ENCODE measurements around the gene ASIC4. TPM values are rescaled to one million over a fixed set of nuclear protein-coding genes. Genes with fewer than 3 reads are reported as not detected.

ASIC4 gene
- total RNA-seq, 1 experiment from 2014 or later = 2.1 TPM

DNA sequence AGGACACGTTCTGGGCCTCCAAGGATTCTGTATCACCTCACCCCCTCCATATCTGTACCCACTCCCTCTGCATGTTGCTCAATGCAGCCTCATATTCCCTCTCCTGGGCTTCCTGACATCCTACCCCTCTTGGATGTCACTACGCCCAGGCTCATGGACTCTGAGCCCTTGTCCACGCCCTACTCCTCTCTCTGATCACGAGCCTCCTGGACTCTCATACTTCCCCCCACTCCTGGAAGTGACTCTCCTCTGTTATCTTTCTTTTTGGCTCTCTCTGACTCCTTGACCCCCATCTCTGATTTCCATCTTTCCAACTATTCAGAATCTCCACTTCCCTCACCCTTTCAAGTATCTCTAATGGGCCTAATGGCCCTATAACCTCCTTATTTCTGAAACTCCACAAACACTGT lies 31.7 kb downstream of the ASIC4 start:
- POLR2A ChIA-PET = interaction anchor here (0.6 kb wide), 1 partner anchor 103 kb away, joined by 3 read pairs; no protein-coding TSS in a partner anchor
- CTCF ChIA-PET = no interaction called here
- RAD21 ChIA-PET (ENCODE audit: low non-redundant PET in 1 of 2, low total read pairs in 2 of 2, uncharacterized antibody in 2 of 2, unreplicated experiment in 2 of 2) = no interaction called here

DNA sequence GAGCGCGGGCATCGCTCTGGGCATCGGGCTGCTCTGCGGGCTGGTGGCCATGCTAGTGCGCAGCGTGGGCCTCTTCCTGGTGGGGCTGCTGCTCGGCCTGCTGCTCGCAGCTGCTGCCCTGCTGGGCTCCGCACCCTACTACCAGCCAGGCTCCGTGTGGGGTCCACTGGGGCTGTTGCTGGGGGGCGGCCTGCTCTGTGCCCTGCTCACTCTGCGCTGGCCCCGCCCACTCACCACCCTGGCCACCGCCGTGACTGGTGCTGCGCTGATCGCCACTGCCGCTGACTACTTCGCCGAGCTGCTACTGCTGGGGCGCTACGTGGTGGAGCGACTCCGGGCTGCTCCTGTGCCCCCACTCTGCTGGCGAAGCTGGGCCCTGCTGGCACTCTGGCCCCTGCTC lies 33.3 kb downstream of the ASIC4 start:
- H3K9me3 ChIP-seq (ENCODE audit: control insufficient read depth in 1 of 2, insufficient read depth in 1 of 2, low read depth in 1 of 2, low read length in 2 of 2) = no peaks in the 10 kb centered on the region
- ChIA-PET RAD21 (ENCODE audit: low non-redundant PET in 1 of 2, low total read pairs in 2 of 2, uncharacterized antibody in 2 of 2, unreplicated experiment in 2 of 2) (interaction anchor here in 1 of 2 experiments (0.6 kb wide), 1 partner anchor 160 kb away, joined by 3 read pairs; no protein-coding TSS in a partner anchor), CTCF (interaction anchor here (2.0 kb wide), 1 partner anchor 13 kb away, joined by 6 read pairs; no protein-coding TSS in a partner anchor), POLR2A (no interaction called here)
- H2AFZ ChIP-seq (ENCODE audit: low read depth, low read length, poor library complexity, severe bottlenecking) = no peak overlapping the region
- peaks cover 2 to 6% of the 10 kb centered on the region in 2 experiments; a peak in 1 of 4 replicates for H3K36me3 ChIP-seq (ENCODE audit: control insufficient read depth in 1 of 2, insufficient read depth in 2 of 2, low read length in 2 of 2)
- no peaks in the 10 kb centered on the region for H3K27me3 ChIP-seq (ENCODE audit: insufficient read depth, low read length)
- H3K4me3 ChIP-seq (replicated peaks in 1 of 2; ENCODE audit: low read depth in 1 of 2, low read length in 2 of 2) = no peak overlapping the region
- H3K9ac ChIP-seq (ENCODE audit: low read length) = no peak overlapping the region
- DNase-seq (ENCODE audit: low read depth, low spot score) = no peak
- intact Hi-C loops (cut with micrococcal nuclease) = no loop called here
- H3K79me2 ChIP-seq (ENCODE audit: insufficient read depth, low read length) = peaks cover 24% of the 10 kb centered on the region
- no peak overlapping the region for H3K4me2 ChIP-seq (ENCODE audit: low read length)
- TF ChIP-seq SIN3A (IDR thresholded peaks at IDR 0.05; ENCODE audit: low read depth) = no peak
- TF ChIP-seq FOSL1 (IDR thresholded peaks at IDR 0.05; ENCODE audit: low read depth) = no peak
- TF ChIP-seq JUND (IDR thresholded peaks at IDR 0.05) = no peak
- no peak for TF ChIP-seq ZNF274 (IDR thresholded peaks at IDR 0.05; ENCODE audit: low read depth, low read length)
- TF ChIP-seq POLR2AphosphoS5 (IDR thresholded peaks at IDR 0.05; ENCODE audit: low read depth, low read length) = no peak
- TF ChIP-seq ZFX (IDR thresholded peaks at IDR 0.05) = no peak
- TF ChIP-seq, protein P1, sequence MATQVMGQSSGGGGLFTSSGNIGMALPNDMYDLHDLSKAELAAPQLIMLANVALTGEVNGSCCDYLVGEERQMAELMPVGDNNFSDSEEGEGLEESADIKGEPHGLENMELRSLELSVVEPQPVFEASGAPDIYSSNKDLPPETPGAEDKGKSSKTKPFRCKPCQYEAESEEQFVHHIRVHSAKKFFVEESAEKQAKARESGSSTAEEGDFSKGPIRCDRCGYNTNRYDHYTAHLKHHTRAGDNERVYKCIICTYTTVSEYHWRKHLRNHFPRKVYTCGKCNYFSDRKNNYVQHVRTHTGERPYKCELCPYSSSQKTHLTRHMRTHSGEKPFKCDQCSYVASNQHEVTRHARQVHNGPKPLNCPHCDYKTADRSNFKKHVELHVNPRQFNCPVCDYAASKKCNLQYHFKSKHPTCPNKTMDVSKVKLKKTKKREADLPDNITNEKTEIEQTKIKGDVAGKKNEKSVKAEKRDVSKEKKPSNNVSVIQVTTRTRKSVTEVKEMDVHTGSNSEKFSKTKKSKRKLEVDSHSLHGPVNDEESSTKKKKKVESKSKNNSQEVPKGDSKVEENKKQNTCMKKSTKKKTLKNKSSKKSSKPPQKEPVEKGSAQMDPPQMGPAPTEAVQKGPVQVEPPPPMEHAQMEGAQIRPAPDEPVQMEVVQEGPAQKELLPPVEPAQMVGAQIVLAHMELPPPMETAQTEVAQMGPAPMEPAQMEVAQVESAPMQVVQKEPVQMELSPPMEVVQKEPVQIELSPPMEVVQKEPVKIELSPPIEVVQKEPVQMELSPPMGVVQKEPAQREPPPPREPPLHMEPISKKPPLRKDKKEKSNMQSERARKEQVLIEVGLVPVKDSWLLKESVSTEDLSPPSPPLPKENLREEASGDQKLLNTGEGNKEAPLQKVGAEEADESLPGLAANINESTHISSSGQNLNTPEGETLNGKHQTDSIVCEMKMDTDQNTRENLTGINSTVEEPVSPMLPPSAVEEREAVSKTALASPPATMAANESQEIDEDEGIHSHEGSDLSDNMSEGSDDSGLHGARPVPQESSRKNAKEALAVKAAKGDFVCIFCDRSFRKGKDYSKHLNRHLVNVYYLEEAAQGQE (IDR thresholded peaks at IDR 0.05; ENCODE audit: low read depth) = no peak
- no peak for TF ChIP-seq ZBTB33 (IDR thresholded peaks at IDR 0.05; ENCODE audit: extremely low read depth, insufficient replicate concordance, low read length)
- no peak for TF ChIP-seq YY1 (IDR thresholded peaks at IDR 0.05; ENCODE audit: extremely low read depth, insufficient replicate concordance, low read depth, low read length)
- TF ChIP-seq EGR1 (IDR thresholded peaks at IDR 0.05; ENCODE audit: low read depth) = no peak
- TF ChIP-seq ELF1 (IDR thresholded peaks at IDR 0.05; ENCODE audit: borderline replicate concordance, low read depth) = no peak
- no peak for TF ChIP-seq CEBPB (IDR thresholded peaks at IDR 0.05; ENCODE audit: low read depth)
- no peaks in the 10 kb centered on the region for H3K9me2 ChIP-seq (ENCODE audit: insufficient read depth)
- H4K20me1 ChIP-seq (ENCODE audit: insufficient read depth) = no peaks in the 10 kb centered on the region
- peaks cover 3 to 23% of the 10 kb centered on the region in 2 experiments; a peak in 3 of 4 replicates for H3K4me1 ChIP-seq (ENCODE audit: control insufficient read depth in 1 of 2, insufficient read depth in 2 of 2, low read length in 2 of 2)
- no peak overlapping the region for H3K27ac ChIP-seq (ENCODE audit: low read depth, low read length)
- no TSS peak for BruUV-seq (replicated peaks)
- no peak for ATAC-seq

More for the DNA sequence above, 31.7 kb downstream of the ASIC4 start:
- no TSS peak for BruUV-seq (replicated peaks)
- Histone ChIP-seq H3K27ac (ENCODE audit: low read depth, low read length) (no peak overlapping the region), H3K27me3 (ENCODE audit: insufficient read depth, low read length) (no peaks in the 10 kb centered on the region), H3K36me3 (ENCODE audit: control insufficient read depth in 1 of 2, insufficient read depth in 2 of 2, low read length in 2 of 2) (peaks cover 2 to 12% of the 10 kb centered on the region in 2 experiments; a peak in 2 of 4 replicates), H3K9ac (ENCODE audit: low read length) (no peak overlapping the region), H3K79me2 (ENCODE audit: insufficient read depth, low read length) (peaks cover 33% of the 10 kb centered on the region), H4K20me1 (ENCODE audit: insufficient read depth) (peaks cover 5% of the 10 kb centered on the region; the same call in 1 of the 2 replicates), H3K9me2 (ENCODE audit: insufficient read depth) (no peaks in the 10 kb centered on the region), H3K4me3 (replicated peaks in 1 of 2; ENCODE audit: low read depth in 1 of 2, low read length in 2 of 2) (no peak overlapping the region), H3K4me1 (ENCODE audit: control insufficient read depth in 1 of 2, insufficient read depth in 2 of 2, low read length in 2 of 2) (peaks cover 1 to 31% of the 10 kb centered on the region in 2 experiments; a peak in 3 of 4 replicates), H3K4me2 (ENCODE audit: low read length) (no peak overlapping the region), H3K9me3 (ENCODE audit: control insufficient read depth in 1 of 2, insufficient read depth in 1 of 2, low read depth in 1 of 2, low read length in 2 of 2) (no peaks in the 10 kb centered on the region), H2AFZ (ENCODE audit: low read depth, low read length, poor library complexity, severe bottlenecking) (no peak overlapping the region)
- ATAC-seq (no peak), DNase-seq (ENCODE audit: low read depth, low spot score) (no peak)
- TF ChIP-seq TCF7L2 (IDR thresholded peaks at IDR 0.05; ENCODE audit: borderline replicate concordance, extremely low read depth, insufficient read depth, insufficient read length) (no peak), CEBPB (IDR thresholded peaks at IDR 0.05; ENCODE audit: low read depth) (no peak), POLR2AphosphoS5 (IDR thresholded peaks at IDR 0.05; ENCODE audit: low read depth, low read length) (no peak)
- intact Hi-C loops (cut with micrococcal nuclease) = no loop called here
